Smooth muscle cell (in vitro differentiated cells): ENCODE measurements around the gene ABI3. TPM values are rescaled to one million over a fixed set of nuclear protein-coding genes. Genes with fewer than 3 reads are reported as not detected.

Experiments used
- DNase-seq: peaks from one replicate; lab custom pipeline; 2025; ENCODE audit not compliant: unreplicated experiment; lab: John Stamatoyannopoulos, UW
- H2AFZ ChIP-seq: fragments of 200-600 bp; sonication (generic); 2 replicates; pipeline ENCODE4 v1.6.0; 2016; ENCODE audit warnings: antibody characterized with exemption, low read depth, mild to moderate bottlenecking
- H3F3A ChIP-seq: fragments of 200-600 bp; sonication (generic); 2 replicates; pipeline ENCODE4 v1.6.0; 2017; ENCODE audit warnings: antibody characterized with exemption, low read depth
- H3K27ac ChIP-seq: fragments of 200-600 bp; sonication (generic); 2 replicates; pipeline ENCODE4 v1.5.1; 2016; ENCODE audit warnings: low read depth, mild to moderate bottlenecking
- H3K27me3 ChIP-seq: fragments of 200-600 bp; sonication (generic); 2 replicates; pipeline ENCODE4 v1.6.1; 2016; ENCODE audit warnings: low read depth, mild to moderate bottlenecking
- H3K36me3 ChIP-seq: fragments of 200-600 bp; sonication (generic); 2 replicates; pipeline ENCODE4 v1.5.1; 2016; ENCODE audit warnings: low read depth
- H3K4me1 ChIP-seq: fragments of 200-600 bp; sonication (generic); 2 replicates; pipeline ENCODE4 v1.5.1; 2016; ENCODE audit warnings: low read depth
- H3K4me2 ChIP-seq: fragments of 200-600 bp; sonication (generic); 2 replicates; pipeline ENCODE4 v1.6.0; 2016; ENCODE audit warnings: mild to moderate bottlenecking
- H3K4me3 ChIP-seq: fragments of 200-600 bp; sonication (generic); 2 replicates; pipeline ENCODE4 v1.5.1; 2016; ENCODE audit warnings: mild to moderate bottlenecking
- H3K79me2 ChIP-seq: fragments of 200-600 bp; sonication (generic); 2 replicates; pipeline ENCODE4 v1.6.0; 2016; ENCODE audit warnings: low read depth, mild to moderate bottlenecking
- H3K9ac ChIP-seq: fragments of 200-600 bp; sonication (generic); 2 replicates; pipeline ENCODE4 v1.6.0; 2016; ENCODE audit warnings: low read depth
- H3K9me3 ChIP-seq: fragments of 200-600 bp; sonication (generic); replicated peaks from 2 replicates; pipeline ENCODE4 v1.5.1; 2016; ENCODE audit warnings: low read depth
- H4K20me1 ChIP-seq: fragments of 200-600 bp; sonication (generic); 2 replicates; pipeline ENCODE4 v1.6.0; 2016; ENCODE audit warnings: low read depth
- CTCF ChIP-seq: fragments of 200-600 bp; sonication (generic); IDR thresholded peaks from 2 replicates; pipeline ENCODE4 v1.5.1; 2017; ENCODE audit warnings: borderline replicate concordance, mild to moderate bottlenecking, antibody characterized with exemption; ENCODE audit not compliant: insufficient read depth, poor library complexity, severe bottlenecking
- WGBS: methylation state at CpG from one replicate; pipeline ENCODE4 v1.1.7; 2016; ENCODE audit warnings: low lambda C conversion rate; 5-methylcytosine and 5-hydroxymethylcytosine counted together
- polyA plus RNA-seq: library from polyadenylated mRNA; unstranded; fragments of >200 nt; fragmentation: Nextera tagmentation; extraction: Ambion mirVana; gene quantifications from 2 replicates; pipeline ENCODE4 v1.2.1, GENCODE V29; 2016
- total RNA-seq: library from RNA; depleted of rRNA; stranded (reverse); fragments of >200 nt; gene quantifications from 2 replicates; pipeline ENCODE4 v1.2.3, GENCODE V29; 2014

The ABI3 gene
- total and polyA plus RNA-seq, 2 experiments from 2014 or later: 1.7 to 1.9 TPM

GRCh38 chr17:49213847-49214246 is 3.3 kb downstream of the ABI3 start:
- no peak for DNase-seq
- no peak for TF ChIP-seq CTCF
- H3K27ac ChIP-seq: no peak overlapping the region
- no peaks in the 10 kb centered on the region for H4K20me1 ChIP-seq
- WGBS: 97% methylated on average over 2 of the region's 2 CpGs
- peaks cover 8% of the 10 kb centered on the region for H3K4me1 ChIP-seq
- no peak overlapping the region for H2AFZ ChIP-seq
- H3F3A ChIP-seq: peaks cover 4% of the 10 kb centered on the region
- no peak overlapping the region for H3K4me2 ChIP-seq
- H3K36me3 ChIP-seq: no peaks in the 10 kb centered on the region
- H3K9ac ChIP-seq: no peak overlapping the region
- no peaks in the 10 kb centered on the region for H3K9me3 ChIP-seq
- no peak overlapping the region for H3K4me3 ChIP-seq
- no peaks in the 10 kb centered on the region for H3K79me2 ChIP-seq
- no peaks in the 10 kb centered on the region for H3K27me3 ChIP-seq

- Histone ChIP-seq H3K36me3 (no peaks in the 10 kb centered on the region), H2AFZ (no peak overlapping the region), H3K4me3 (no peak overlapping the region), H3K27me3 (no peaks in the 10 kb centered on the region), H3K27ac (no peak overlapping the region), H3K4me2 (no peak overlapping the region), H3K79me2 (no peaks in the 10 kb centered on the region), H3K4me1 (peaks cover 8% of the 10 kb centered on the region), H3K9ac (no peak overlapping the region), H4K20me1 (no peaks in the 10 kb centered on the region), H3F3A (peaks cover under 1% of the 10 kb centered on the region), H3K9me3 (no peaks in the 10 kb centered on the region)
- no peak for DNase-seq
- 88% methylated on average over 12 of the region's 12 CpGs for WGBS
- no peak for TF ChIP-seq CTCF
These were observed 4.3 kb downstream of the ABI3 start for GRCh38 chr17:49214676-49215360.

GRCh38 chr17:49216482-49216881 is 6.0 kb downstream of the ABI3 start:
- Histone ChIP-seq H3K36me3 (no peaks in the 10 kb centered on the region), H3K27me3 (no peaks in the 10 kb centered on the region), H2AFZ (no peak overlapping the region), H4K20me1 (no peaks in the 10 kb centered on the region), H3K9me3 (no peaks in the 10 kb centered on the region), H3K9ac (no peak overlapping the region), H3F3A (no peaks in the 10 kb centered on the region), H3K27ac (no peak overlapping the region), H3K4me2 (no peak overlapping the region), H3K4me1 (no peaks in the 10 kb centered on the region), H3K4me3 (no peak overlapping the region), H3K79me2 (no peaks in the 10 kb centered on the region)
- 96% methylated on average over 13 of the region's 13 CpGs for WGBS
- no peak for DNase-seq
- no peak for TF ChIP-seq CTCF

GRCh38 chr17:49216953-49217650 is 6.6 kb downstream of the ABI3 start:
- WGBS: 81% methylated on average over 11 of the region's 11 CpGs
- Histone ChIP-seq H3K4me3 (no peak overlapping the region), H3K4me2 (no peak overlapping the region), H3K9me3 (no peaks in the 10 kb centered on the region), H2AFZ (no peak overlapping the region), H3K9ac (no peak overlapping the region), H3K36me3 (no peaks in the 10 kb centered on the region), H3K4me1 (no peaks in the 10 kb centered on the region), H4K20me1 (no peaks in the 10 kb centered on the region), H3K27me3 (no peaks in the 10 kb centered on the region), H3K27ac (no peak overlapping the region), H3F3A (no peaks in the 10 kb centered on the region), H3K79me2 (no peaks in the 10 kb centered on the region)
- no peak for TF ChIP-seq CTCF
- DNase-seq: no peak
